SKM-1 treated with dmso at 0.1 percent for 144 hours (cell line): ENCODE results near the gene CCDC158.
"Not testable (repeated sequence)": the region's sequence is repeated elsewhere in the genome, so short reads cannot be mapped to it uniquely, and the experiment has no call there.

Experiments used
- DNase-seq: peaks from one replicate; lab custom pipeline; 2025; ENCODE audit not compliant: unreplicated experiment; lab: John Stamatoyannopoulos, UW

CCDC158 gene

GRCh38 chr4:76313547-76313946, 107.4 kb downstream of the CCDC158 start:
- DNase-seq, result no peak

- DNase-seq, result no peak
Measured at GRCh38 chr4:76312457-76312856, 108.5 kb downstream of the CCDC158 start.

GRCh38 chr4:76311896-76312331, 109.0 kb downstream of the CCDC158 start:
- DNase-seq, result peak; percentile 33

GRCh38 chr4:76310683-76311082, 110.3 kb downstream of the CCDC158 start:
- no peak for DNase-seq

GRCh38 chr4:76309939-76310550, 110.9 kb downstream of the CCDC158 start:
- DNase-seq, result no peak

- no peak for DNase-seq
Measured at GRCh38 chr4:76308548-76308947, 112.4 kb downstream of the CCDC158 start.

DNA sequence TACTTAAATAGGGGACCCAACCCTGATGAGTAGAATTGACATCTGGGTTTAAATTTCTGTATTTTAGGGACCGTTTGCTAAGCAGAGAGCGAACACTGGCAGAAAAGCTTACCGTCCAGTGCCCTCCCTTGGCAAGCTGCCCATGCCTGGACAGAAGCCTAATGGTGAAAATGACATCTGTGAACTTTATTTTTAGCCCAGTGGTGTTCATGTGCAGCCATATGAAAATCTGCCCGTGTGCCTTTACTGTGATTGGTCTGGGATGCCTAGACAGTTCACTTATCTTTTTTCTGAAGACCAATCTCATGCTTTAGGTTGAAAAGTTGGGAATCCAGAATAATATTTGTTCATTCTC, 113.3 kb downstream of the CCDC158 start:
- no peak for DNase-seq

GRCh38 chr4:76306882-76307659, 113.9 kb downstream of the CCDC158 start:
- peak; percentile 32 for DNase-seq

- DNase-seq, result peak; percentile 34
Measured at GRCh38 chr4:76305971-76306881, 114.7 kb downstream of the CCDC158 start, which contains the start of gene STBD1. STBD1 (plus strand) TSS chr4:76306733; CDS start chr4:76306770, 37 bp downstream.

DNA sequence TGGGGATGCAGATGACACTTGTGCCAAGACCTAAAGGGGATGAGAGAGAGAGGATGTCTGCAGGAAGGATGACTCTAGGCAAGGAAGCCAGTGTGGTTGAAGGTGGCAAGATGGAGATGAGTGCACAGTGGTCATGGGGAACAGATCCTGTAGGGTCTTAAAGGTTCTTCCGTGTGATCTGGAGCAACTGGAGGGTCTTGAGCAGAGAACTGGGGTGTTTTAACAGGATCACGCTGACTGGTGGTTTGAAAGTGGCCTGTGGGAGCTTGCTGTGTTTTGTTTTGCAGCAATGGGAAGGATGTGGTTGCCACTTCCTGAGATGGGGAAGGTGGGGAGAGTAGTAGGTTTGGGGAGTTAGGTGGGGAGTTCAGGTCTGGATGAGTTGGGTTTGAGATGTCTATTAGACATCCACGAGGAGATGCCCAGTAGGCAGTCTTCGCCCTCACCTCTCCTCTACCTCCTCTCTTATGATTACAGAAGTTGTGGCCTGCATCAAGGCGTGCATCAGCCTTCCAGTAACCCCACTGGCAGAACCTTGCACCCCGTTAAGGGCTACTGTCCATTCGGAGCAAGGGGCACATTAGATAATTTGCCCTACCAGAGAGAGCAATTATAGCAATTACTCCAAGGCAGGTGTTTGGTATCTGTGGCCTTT, 115.8 kb downstream of the CCDC158 start:
- no peak for DNase-seq

GRCh38 chr4:76302826-76303438, 118.0 kb downstream of the CCDC158 start:
- DNase-seq, result peak; percentile 80

DNA sequence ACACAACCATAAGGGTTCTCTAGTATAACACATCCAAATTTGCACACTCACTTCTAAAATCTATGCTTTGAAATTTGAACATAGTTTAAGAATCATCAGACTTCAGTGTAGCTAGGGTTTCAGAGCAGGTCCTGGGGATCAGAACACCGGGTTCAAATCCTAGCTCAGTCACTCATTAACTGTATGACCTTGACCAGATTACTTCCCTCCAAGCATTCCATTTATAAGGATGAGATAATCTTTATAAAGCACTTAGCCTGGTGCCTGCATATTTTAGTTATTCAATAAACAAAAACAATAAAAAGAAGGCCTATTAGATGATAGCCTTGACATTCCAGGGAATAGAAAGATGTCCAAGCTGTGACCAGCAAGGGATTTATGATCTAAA, 119.2 kb downstream of the CCDC158 start:
- DNase-seq, result no peak

- DNase-seq, result peak; percentile 64
Measured at GRCh38 chr4:76301068-76301774, 119.7 kb downstream of the CCDC158 start.

GRCh38 chr4:76300012-76300411, 120.9 kb downstream of the CCDC158 start:
- peak; percentile 46 for DNase-seq

DNA sequence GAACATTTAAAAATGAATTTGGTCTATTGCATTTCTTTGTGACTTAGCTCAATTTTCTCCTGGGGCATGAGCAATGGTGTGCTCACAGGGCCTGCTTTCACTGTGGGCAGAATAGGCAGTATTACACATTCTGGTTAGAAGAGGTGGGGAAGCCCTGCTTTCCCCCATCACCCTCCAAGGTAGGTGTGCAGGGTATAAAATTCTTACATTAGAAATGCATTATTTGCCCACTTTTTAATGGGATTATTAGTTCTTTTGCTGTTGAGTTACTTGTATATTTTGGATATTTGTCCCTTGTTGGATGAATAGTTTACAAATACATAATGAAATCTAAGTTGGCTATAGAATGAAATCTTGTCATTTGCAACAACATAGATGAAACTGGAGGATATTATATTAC, 122.7 kb downstream of the CCDC158 start:
- DNase-seq, result no peak

DNA sequence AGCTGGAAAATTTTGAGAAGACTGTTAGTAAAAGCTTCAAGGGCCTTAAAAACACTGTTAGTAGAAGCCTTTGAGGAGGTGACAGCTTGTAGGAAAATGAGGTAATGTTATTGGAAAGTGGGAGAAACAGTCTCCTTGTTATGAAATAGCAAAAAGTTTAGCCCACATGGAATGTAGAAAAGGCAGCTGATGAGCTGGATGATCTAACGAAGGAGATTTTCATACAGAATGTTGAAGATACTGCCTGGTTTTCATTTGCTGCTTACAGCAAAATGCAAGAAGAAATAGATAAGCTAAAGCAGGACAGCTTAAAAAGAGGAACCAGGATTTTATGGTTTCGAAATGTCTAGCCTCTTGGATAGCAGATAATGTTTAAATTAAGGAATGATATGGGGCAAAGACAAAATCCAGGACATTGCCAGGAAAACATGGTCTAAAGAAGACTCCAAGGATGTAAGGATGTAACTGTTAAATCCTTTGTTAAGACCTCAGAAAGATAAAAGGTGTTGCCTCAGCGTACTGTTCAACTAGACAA, 124.6 kb downstream of the CCDC158 start:
- no peak for DNase-seq

- DNase-seq, result no peak
Measured at GRCh38 chr4:76293772-76294171, 127.2 kb downstream of the CCDC158 start.

DNA sequence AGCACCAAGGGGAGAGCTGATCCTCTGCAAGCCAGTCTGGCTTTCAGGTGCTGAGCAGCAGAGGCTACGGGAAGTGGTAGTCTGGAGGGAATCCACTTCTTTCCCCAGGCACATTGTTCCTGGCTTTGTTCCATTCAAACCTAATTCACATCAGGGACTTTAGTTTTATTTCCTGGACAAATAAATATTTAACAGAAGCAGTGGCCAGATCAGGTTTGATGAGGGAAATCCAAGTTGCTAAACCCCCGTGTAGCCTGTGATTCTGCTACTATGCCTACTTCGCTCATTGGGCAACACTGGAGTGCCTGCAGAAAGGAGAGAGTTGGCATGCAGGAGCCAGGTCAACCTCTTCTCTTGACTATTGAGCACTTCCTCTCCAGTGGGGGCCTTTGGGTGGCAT, 128.2 kb downstream of the CCDC158 start:
- DNase-seq, result no peak

GRCh38 chr4:76287811-76288210, 133.1 kb downstream of the CCDC158 start:
- DNase-seq, result not testable (repeated sequence)

- DNase-seq, result no peak
Measured at GRCh38 chr4:76283900-76284299, 137.0 kb downstream of the CCDC158 start.
